ENCODE data around the gene GPBP1.
"Not testable (repeated sequence)": the region's sequence is repeated elsewhere in the genome, so short reads cannot be mapped to it uniquely, and the experiment has no call there.

GPBP1 gene

GRCh38 chr5:57173319-57174127, at the start of gene GPBP1:
Gene GPBP1 (plus strand): TSS chr5:57174059. CDS start chr5:57214131, 40,072 bp downstream.
- Histone ChIP-seq H3K9me3 (ENCODE audit: control insufficient read depth, insufficient read depth, low read length) (no peaks in the 10 kb centered on the region), H3K36me3 (ENCODE audit: control insufficient read depth, insufficient read depth, low read length) (no peaks in the 10 kb centered on the region), H3K4me1 (ENCODE audit: control insufficient read depth, insufficient read depth, low read length) (no peaks in the 10 kb centered on the region), H3K4me3 (ENCODE audit: low read length) (peak within 1 kb of the TSS; percentile 91), H3K27me3 (ENCODE audit: control insufficient read depth, insufficient read depth, low read length) (no peaks in the 10 kb centered on the region), H3K27ac (ENCODE audit: low read length) (no peak within 1 kb of the TSS)
- DNase-seq (ENCODE audit: low read depth, low spot score) = peak; percentile 91
- no CpG with 5 or more reads among the region's 83 CpGs for WGBS (ENCODE audit: insufficient coverage, insufficient read length)

GRCh38 chr5:57128325-57128724, 45.5 kb upstream of the GPBP1 start:
- Histone ChIP-seq H3K4me1 (ENCODE audit: control insufficient read depth, insufficient read depth, low read length) (no peaks in the 10 kb centered on the region), H3K9me3 (ENCODE audit: control insufficient read depth, insufficient read depth, low read length) (no peaks in the 10 kb centered on the region)
- WGBS (ENCODE audit: insufficient coverage, insufficient read length) = no CpG with 5 or more reads among the region's 3 CpGs

GRCh38 chr5:57133574-57133973, 40.3 kb upstream of the GPBP1 start:
- no CpG with 5 or more reads among the region's 2 CpGs for WGBS (ENCODE audit: insufficient coverage, insufficient read length)
- H3K4me3 ChIP-seq (ENCODE audit: low read length) = no peak overlapping the region
- DNase-seq (ENCODE audit: low read depth, low spot score) = no peak
- H3K4me1 ChIP-seq (ENCODE audit: control insufficient read depth, insufficient read depth, low read length) = no peaks in the 10 kb centered on the region
- H3K36me3 ChIP-seq (ENCODE audit: control insufficient read depth, insufficient read depth, low read length) = no peaks in the 10 kb centered on the region
- H3K9me3 ChIP-seq (ENCODE audit: control insufficient read depth, insufficient read depth, low read length) = no peaks in the 10 kb centered on the region
- no peaks in the 10 kb centered on the region for H3K27me3 ChIP-seq (ENCODE audit: control insufficient read depth, insufficient read depth, low read length)
- no peak overlapping the region for H3K27ac ChIP-seq (ENCODE audit: low read length)

More at GRCh38 chr5:57128325-57128724, 45.5 kb upstream of the GPBP1 start:
- H3K27me3 ChIP-seq (ENCODE audit: control insufficient read depth, insufficient read depth, low read length) = no peaks in the 10 kb centered on the region
- H3K4me3 ChIP-seq (ENCODE audit: low read length) = no peak overlapping the region
- H3K36me3 ChIP-seq (ENCODE audit: control insufficient read depth, insufficient read depth, low read length) = no peaks in the 10 kb centered on the region
- no peak for DNase-seq (ENCODE audit: low read depth, low spot score)
- H3K27ac ChIP-seq (ENCODE audit: low read length) = no peak overlapping the region

GRCh38 chr5:57137401-57137800, 36.5 kb upstream of the GPBP1 start:
- no CpG with 5 or more reads among the region's 2 CpGs for WGBS (ENCODE audit: insufficient coverage, insufficient read length)
- no peak overlapping the region for H3K4me3 ChIP-seq (ENCODE audit: low read length)

GRCh38 chr5:57152316-57152715, 21.5 kb upstream of the GPBP1 start:
- WGBS (ENCODE audit: insufficient coverage, insufficient read length) = no CpG with 5 or more reads among the region's 4 CpGs
- H3K4me1 ChIP-seq (ENCODE audit: control insufficient read depth, insufficient read depth, low read length) = no peaks in the 10 kb centered on the region
- H3K27me3 ChIP-seq (ENCODE audit: control insufficient read depth, insufficient read depth, low read length) = no peaks in the 10 kb centered on the region
- no peaks in the 10 kb centered on the region for H3K9me3 ChIP-seq (ENCODE audit: control insufficient read depth, insufficient read depth, low read length)
- DNase-seq (ENCODE audit: low read depth, low spot score) = no peak
- no peak overlapping the region for H3K4me3 ChIP-seq (ENCODE audit: low read length)
- H3K36me3 ChIP-seq (ENCODE audit: control insufficient read depth, insufficient read depth, low read length) = no peaks in the 10 kb centered on the region
- no peak overlapping the region for H3K27ac ChIP-seq (ENCODE audit: low read length)

More at GRCh38 chr5:57137401-57137800, 36.5 kb upstream of the GPBP1 start:
- no peaks in the 10 kb centered on the region for H3K27me3 ChIP-seq (ENCODE audit: control insufficient read depth, insufficient read depth, low read length)
- H3K27ac ChIP-seq (ENCODE audit: low read length) = no peak overlapping the region
- H3K9me3 ChIP-seq (ENCODE audit: control insufficient read depth, insufficient read depth, low read length) = no peaks in the 10 kb centered on the region
- H3K4me1 ChIP-seq (ENCODE audit: control insufficient read depth, insufficient read depth, low read length) = no peaks in the 10 kb centered on the region
- DNase-seq (ENCODE audit: low read depth, low spot score) = no peak
- no peaks in the 10 kb centered on the region for H3K36me3 ChIP-seq (ENCODE audit: control insufficient read depth, insufficient read depth, low read length)

GRCh38 chr5:57155033-57155432, 18.8 kb upstream of the GPBP1 start:
- Histone ChIP-seq H3K9me3 (ENCODE audit: control insufficient read depth, insufficient read depth, low read length) (no peaks in the 10 kb centered on the region), H3K27ac (ENCODE audit: low read length) (no peak overlapping the region), H3K36me3 (ENCODE audit: control insufficient read depth, insufficient read depth, low read length) (no peaks in the 10 kb centered on the region), H3K4me1 (ENCODE audit: control insufficient read depth, insufficient read depth, low read length) (no peaks in the 10 kb centered on the region), H3K27me3 (ENCODE audit: control insufficient read depth, insufficient read depth, low read length) (no peaks in the 10 kb centered on the region), H3K4me3 (ENCODE audit: low read length) (no peak overlapping the region)
- no peak for DNase-seq (ENCODE audit: low read depth, low spot score)
- no CpG with 5 or more reads among the region's 2 CpGs for WGBS (ENCODE audit: insufficient coverage, insufficient read length)

- no peaks in the 10 kb centered on the region for H3K27me3 ChIP-seq (ENCODE audit: control insufficient read depth, insufficient read depth, low read length)
- H3K9me3 ChIP-seq (ENCODE audit: control insufficient read depth, insufficient read depth, low read length) = no peaks in the 10 kb centered on the region
- no peaks in the 10 kb centered on the region for H3K4me1 ChIP-seq (ENCODE audit: control insufficient read depth, insufficient read depth, low read length)
- no peak for DNase-seq (ENCODE audit: low read depth, low spot score)
- WGBS (ENCODE audit: insufficient coverage, insufficient read length) = no CpG with 5 or more reads among the region's 2 CpGs
- H3K36me3 ChIP-seq (ENCODE audit: control insufficient read depth, insufficient read depth, low read length) = no peaks in the 10 kb centered on the region
- H3K27ac ChIP-seq (ENCODE audit: low read length) = no peak overlapping the region
- no peak overlapping the region for H3K4me3 ChIP-seq (ENCODE audit: low read length)
Observed at GRCh38 chr5:57157131-57157530, 16.7 kb upstream of the GPBP1 start.

- Histone ChIP-seq H3K27ac (ENCODE audit: low read length) (no peak overlapping the region), H3K4me1 (ENCODE audit: control insufficient read depth, insufficient read depth, low read length) (no peaks in the 10 kb centered on the region), H3K36me3 (ENCODE audit: control insufficient read depth, insufficient read depth, low read length) (no peaks in the 10 kb centered on the region), H3K9me3 (ENCODE audit: control insufficient read depth, insufficient read depth, low read length) (no peaks in the 10 kb centered on the region), H3K4me3 (ENCODE audit: low read length) (no peak overlapping the region), H3K27me3 (ENCODE audit: control insufficient read depth, insufficient read depth, low read length) (no peaks in the 10 kb centered on the region)
- no peak for DNase-seq (ENCODE audit: low read depth, low spot score)
- no CpG with 5 or more reads among the region's 7 CpGs for WGBS (ENCODE audit: insufficient coverage, insufficient read length)
Observed at GRCh38 chr5:57157666-57158065, 16.2 kb upstream of the GPBP1 start.

GRCh38 chr5:57163553-57164006, 10.3 kb upstream of the GPBP1 start:
- Histone ChIP-seq H3K9me3 (ENCODE audit: control insufficient read depth, insufficient read depth, low read length) (no peaks in the 10 kb centered on the region), H3K27me3 (ENCODE audit: control insufficient read depth, insufficient read depth, low read length) (no peaks in the 10 kb centered on the region), H3K4me1 (ENCODE audit: control insufficient read depth, insufficient read depth, low read length) (no peaks in the 10 kb centered on the region), H3K4me3 (ENCODE audit: low read length) (no peak overlapping the region), H3K27ac (ENCODE audit: low read length) (no peak overlapping the region), H3K36me3 (ENCODE audit: control insufficient read depth, insufficient read depth, low read length) (no peaks in the 10 kb centered on the region)
- WGBS (ENCODE audit: insufficient coverage, insufficient read length) = no CpG with 5 or more reads among the region's 3 CpGs
- DNase-seq (ENCODE audit: low read depth, low spot score) = no peak

GRCh38 chr5:57164124-57164523, 9.7 kb upstream of the GPBP1 start:
- no peaks in the 10 kb centered on the region for H3K36me3 ChIP-seq (ENCODE audit: control insufficient read depth, insufficient read depth, low read length)
- no peak overlapping the region for H3K27ac ChIP-seq (ENCODE audit: low read length)
- no peak for DNase-seq (ENCODE audit: low read depth, low spot score)
- WGBS (ENCODE audit: insufficient coverage, insufficient read length) = no CpG with 5 or more reads among the region's 8 CpGs
- H3K9me3 ChIP-seq (ENCODE audit: control insufficient read depth, insufficient read depth, low read length) = no peaks in the 10 kb centered on the region
- no peaks in the 10 kb centered on the region for H3K27me3 ChIP-seq (ENCODE audit: control insufficient read depth, insufficient read depth, low read length)
- no peaks in the 10 kb centered on the region for H3K4me1 ChIP-seq (ENCODE audit: control insufficient read depth, insufficient read depth, low read length)
- H3K4me3 ChIP-seq (ENCODE audit: low read length) = no peak overlapping the region

- H3K27ac ChIP-seq (ENCODE audit: low read length); H3K9me3 ChIP-seq (ENCODE audit: control insufficient read depth, insufficient read depth, low read length); H3K4me1 ChIP-seq (ENCODE audit: control insufficient read depth, insufficient read depth, low read length); H3K4me3 ChIP-seq (ENCODE audit: low read length); H3K27me3 ChIP-seq (ENCODE audit: control insufficient read depth, insufficient read depth, low read length); H3K36me3 ChIP-seq (ENCODE audit: control insufficient read depth, insufficient read depth, low read length); DNase-seq (ENCODE audit: low read depth, low spot score): not testable (repeated sequence)
- WGBS (ENCODE audit: insufficient coverage, insufficient read length) = no CpG with 5 or more reads among the region's 3 CpGs
Observed at GRCh38 chr5:57165171-57165570, 8.7 kb upstream of the GPBP1 start.

Data from iPS DF 6.9 (cell line).